OCI-M1 (cell line): ENCODE measurements around the gene MTMR11.
"Not testable (repeated sequence)": the region's sequence is repeated elsewhere in the genome, so short reads cannot be mapped to it uniquely, and the experiment has no call there.

Experiments
- DNase-seq: peaks from one replicate; lab custom pipeline; 2025; lab: John Stamatoyannopoulos, UW

MTMR11 gene

GRCh38 chr1:149899460-149900284, 37.0 kb downstream of the MTMR11 start, which contains the start of gene BOLA1:
BOLA1 (plus strand) TSS chr1:149899568; CDS start chr1:149900060, 492 bp downstream.
- DNase-seq = peak; percentile 96

GRCh38 chr1:149896575-149896974, 40.1 kb downstream of the MTMR11 start:
- no peak for DNase-seq

DNA sequence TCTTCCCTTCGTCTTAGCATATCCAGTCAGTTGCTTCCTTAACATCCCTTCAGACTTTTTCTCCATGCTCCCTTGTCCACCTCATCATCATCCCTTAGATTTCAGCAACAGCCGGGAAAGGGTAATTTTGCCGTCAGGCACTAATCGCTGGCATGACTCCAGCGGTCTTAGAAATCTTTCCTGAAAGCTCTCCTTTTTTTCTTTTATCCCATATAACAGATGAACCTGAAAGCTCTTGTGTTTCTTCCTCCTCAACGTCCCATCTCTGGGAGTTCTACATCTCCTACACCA, 47.7 kb downstream of the MTMR11 start:
- DNase-seq = peak; percentile 85

GRCh38 chr1:149888247-149888998, 48.3 kb downstream of the MTMR11 start:
- peak; percentile 100 for DNase-seq

- DNase-seq = peak; percentile 100
These were observed 49.0 kb downstream of the MTMR11 start for GRCh38 chr1:149887456-149888246.

DNA sequence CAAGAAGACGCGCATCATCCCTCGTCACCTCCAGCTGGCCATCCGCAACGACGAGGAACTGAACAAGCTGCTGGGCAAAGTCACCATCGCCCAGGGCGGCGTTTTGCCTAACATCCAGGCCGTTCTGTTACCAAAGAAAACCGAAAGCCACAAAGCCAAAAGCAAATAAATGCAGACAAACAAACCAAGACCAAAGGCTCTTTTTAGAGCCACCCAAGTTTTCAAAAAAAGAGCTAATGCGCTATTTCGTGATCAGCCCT, 49.6 kb downstream of the MTMR11 start:
- DNase-seq = not testable (repeated sequence)

GRCh38 chr1:149886396-149887195, 50.1 kb downstream of the MTMR11 start:
- DNase-seq = peak; percentile 99

DNA sequence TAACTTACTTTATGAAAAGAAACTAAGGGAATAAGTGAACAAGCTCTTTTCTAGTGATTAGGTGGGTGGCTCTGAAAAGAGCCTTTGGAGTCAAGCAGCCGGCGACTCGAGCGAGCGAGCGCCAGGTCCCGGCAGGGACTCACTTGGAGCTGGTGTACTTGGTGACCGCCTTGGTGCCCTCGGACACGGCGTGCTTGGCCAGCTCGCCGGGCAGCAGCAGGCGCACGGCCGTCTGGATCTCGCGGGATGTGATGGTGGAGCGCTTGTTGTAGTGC, 50.6 kb downstream of the MTMR11 start:
- not testable (repeated sequence) for DNase-seq

GRCh38 chr1:149885339-149886120, 51.1 kb downstream of the MTMR11 start:
- peak; percentile 95 for DNase-seq

DNA sequence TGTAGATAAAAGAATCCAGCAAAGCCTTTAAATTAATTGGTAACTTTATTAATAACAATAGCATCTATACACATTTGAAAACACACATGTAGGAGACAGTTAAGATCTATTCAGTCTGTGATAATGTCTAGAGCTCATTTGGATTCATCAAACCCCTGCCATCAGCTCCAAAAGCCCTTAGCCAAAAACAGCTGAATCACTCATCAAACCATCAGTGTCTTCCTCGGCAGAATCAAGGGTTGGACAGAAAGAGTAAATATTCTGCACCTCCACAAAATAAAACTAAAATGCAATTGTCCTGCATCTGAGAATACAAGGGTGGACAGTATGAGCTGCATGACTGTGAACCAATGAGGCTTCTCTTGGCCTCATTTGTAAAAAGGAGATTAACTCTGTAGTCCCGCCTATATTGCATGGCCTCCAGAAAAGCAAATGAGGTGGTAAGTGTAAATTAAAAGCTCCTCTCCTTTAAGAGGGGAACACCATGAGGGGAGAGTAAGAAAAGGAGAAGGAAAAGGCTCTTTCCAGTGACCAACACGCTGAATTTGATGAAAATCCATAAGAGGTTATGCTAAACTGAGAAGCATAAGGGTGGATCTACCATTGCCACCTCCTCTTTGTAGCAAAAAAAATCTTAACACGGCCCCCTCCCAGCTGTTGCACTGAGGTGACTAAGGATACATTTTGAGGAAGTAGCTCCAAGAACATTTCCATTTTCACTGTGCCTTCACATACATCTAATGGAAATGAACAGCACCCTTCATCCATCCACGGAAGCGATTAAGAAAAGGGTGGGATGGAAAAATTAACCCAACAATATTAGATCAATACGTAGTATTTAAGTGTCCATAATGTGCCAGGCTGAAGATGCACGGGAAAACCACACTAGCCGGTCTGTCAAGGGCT, 52.0 kb downstream of the MTMR11 start:
- peak; percentile 92 for DNase-seq

- no peak for DNase-seq
These were observed 53.0 kb downstream of the MTMR11 start for GRCh38 chr1:149883598-149884247.

DNA sequence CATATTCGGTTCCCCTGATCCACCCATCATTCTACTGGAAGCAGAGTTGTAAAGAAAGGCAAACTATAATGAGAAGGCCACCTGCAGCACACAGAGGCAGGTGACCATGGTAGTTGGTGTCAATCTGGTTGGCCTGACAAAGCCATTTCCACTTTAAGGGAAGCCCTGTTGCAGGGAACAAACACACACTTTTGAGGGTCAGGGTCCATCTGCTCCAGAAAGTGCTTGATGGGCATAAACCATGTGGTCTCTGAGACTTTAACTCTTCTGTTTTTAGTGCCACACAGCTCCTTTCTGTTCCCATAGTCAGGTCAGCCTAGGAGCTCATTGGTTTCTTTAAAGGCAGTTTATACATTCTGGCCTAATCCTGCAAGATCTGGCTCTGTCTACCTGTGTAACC, 54.8 kb downstream of the MTMR11 start:
- no peak for DNase-seq

- no peak for DNase-seq
These were observed 57.1 kb downstream of the MTMR11 start for GRCh38 chr1:149879556-149879955.
